ENCODE data around the gene PABPN1. TPM values are rescaled to one million over a fixed set of nuclear protein-coding genes. Genes with fewer than 3 reads are reported as not detected.
A peak's percentile ranks its signal among the peaks of the same experiment; 100 is the strongest.
"Not testable (repeated sequence)": the region's sequence is repeated elsewhere in the genome, so short reads cannot be mapped to it uniquely, and the experiment has no call there.

PABPN1 gene
- total RNA-seq: 78.6 TPM

DNA sequence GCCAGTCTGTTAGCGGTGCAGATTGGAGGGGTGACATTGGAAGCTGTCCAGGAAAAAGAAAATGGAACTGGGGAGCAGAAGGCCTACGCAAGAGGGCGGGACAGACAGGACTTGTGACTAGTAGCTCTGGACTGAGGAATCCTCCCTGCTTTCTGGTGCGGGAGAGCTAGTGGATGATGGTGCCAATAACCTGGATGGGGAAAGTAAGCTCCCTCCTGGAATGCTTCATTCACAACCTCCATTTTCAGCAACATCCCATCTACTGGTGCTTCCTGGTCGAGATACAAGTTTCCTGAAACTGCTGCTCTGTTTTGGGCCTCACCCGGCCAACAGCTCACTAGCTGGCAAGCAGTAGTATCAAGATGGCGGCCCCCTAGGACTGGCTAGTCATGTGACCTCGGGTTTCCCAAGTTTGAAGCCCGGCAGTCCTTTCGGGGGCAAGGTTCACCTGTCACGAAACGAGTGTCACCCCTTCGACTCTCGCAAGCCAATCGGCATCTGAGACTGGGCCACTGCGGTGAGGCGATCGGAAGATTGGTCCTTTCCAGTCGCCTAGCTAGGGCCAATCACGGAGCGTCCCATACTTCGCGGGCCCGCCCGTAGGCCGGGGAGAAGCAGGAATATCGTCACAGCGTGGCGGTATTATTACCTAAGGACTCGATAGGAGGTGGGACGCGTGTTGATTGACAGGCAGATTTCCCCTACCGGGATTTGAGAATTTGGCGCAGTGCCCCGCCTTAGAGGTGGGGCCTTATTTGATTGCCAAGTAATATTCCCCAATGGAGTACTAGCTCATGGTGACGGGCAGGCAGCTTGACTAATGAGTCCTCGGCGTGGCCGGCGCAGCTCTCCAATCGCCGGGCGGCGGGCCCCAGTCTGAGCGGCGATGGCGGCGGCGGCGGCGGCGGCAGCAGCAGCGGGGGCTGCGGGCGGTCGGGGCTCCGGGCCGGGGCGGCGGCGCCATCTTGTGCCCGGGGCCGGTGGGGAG is at the start of gene PABPN1:
TSS of gene PABPN1 (plus strand) at position 874 of the 988 bp plus-strand sequence. CDS start at position 887, 13 bp downstream.
- DNase-seq (ENCODE audit: low read depth in 2 of 3, low spot score in 2 of 3): peak; percentile 96 to 100 (median 100)

DNA sequence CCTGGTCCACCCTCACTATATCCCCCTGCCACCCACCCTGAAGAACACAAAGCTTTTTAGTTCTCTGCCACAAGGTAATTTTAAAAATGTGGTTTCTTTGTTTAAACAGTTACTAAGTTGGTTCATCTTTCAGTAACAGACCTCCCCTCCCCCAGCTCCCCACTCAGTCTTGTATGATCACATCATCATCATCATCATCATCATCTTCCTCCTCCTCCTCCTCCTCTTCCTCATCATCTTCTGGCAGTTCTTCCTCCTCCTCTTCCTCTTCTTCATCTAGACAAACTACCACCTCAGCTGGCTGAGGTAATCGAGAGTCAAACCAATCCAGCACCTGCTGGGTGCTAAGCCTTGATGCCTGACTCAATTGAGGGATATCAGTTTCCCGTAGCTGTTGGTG is 45.8 kb upstream of the PABPN1 start:
- DNase-seq (ENCODE audit: low read depth in 2 of 3, low spot score in 2 of 3): no peak

DNA sequence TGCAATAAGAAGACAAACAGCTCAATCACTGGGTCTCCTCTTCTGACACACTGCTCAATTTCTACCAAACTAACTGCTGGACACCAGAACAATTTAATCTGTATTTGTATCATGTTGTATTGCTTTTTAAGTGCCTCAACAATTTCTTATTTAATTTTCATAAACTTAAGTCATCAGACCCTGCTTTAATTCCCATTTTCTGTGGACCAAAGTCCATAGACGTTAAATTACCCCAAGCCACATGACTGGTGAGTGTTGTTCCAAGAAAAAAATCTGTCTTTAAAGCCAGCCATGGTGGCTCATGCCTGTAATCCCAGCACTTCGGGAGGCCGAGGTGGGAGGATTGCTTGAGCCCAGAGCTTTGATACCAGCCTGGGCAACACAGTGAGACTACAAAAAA is 44.1 kb upstream of the PABPN1 start:
- DNase-seq (ENCODE audit: low read depth in 2 of 3, low spot score in 2 of 3): no peak

DNA sequence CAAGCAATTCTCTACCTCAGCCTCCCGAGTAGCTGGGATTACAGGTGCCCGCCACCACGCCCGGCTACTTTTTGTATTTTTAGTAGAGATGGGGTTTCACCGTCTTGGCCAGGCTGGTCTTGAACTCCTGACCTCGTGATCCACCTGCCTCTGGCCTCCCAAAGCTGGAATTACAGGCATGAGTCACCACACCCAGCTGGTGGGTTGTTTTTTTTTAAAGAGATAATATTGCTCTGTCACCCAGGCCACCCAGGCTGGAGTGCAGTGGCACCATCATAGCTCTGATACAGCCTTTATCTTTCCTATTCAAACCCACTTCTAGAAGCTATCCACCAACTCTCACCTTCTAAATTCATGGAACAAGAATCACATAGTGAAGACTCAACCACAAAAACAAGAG is 43.3 kb upstream of the PABPN1 start:
- not testable (repeated sequence) for DNase-seq (ENCODE audit: low read depth in 2 of 3, low spot score in 2 of 3)

GRCh38 chr14:23281247-23281646 is 40.0 kb upstream of the PABPN1 start:
- no peak for DNase-seq (ENCODE audit: low read depth in 2 of 3, low spot score in 2 of 3)

DNA sequence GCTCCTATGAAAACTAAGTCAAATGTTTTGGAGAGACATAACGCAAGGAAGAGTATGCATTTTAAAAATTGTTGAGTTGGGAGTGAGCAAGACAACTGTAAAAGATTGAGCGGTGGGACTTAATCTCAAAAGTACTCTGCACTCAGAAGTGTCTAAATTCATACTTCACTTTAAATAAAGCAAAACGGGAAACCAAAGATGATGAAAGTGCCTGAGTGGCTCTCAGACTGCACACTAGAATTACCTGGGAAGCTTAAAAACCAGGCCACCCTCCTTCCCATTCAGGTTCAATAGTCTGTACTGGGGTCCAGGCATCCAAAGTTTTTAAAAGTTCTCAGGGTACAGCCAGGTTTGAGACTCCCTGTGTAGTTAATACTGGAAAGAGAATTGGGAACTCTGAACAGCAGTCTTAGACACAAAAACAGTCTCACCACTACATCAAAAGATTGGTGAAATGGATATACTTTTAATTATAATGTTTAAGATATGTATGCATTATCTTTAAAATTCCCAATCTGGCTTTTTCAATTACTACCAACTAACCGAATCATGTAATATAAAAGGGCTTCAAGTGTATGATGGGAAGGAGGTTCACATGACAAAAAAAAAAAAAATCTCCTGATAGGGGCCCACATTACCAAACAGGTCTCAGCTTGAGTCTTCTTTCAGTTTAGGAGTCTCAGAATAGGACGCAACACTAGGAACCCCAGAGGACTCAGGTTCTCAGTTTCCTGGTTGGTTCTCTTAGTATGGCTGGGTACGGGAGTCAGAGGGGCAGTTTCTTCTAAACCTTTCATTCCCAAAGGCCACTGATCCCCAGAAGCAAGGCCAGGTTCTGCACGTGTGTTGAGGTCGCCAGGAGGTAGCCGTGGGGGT is 36.4 kb upstream of the PABPN1 start:
- no peak for DNase-seq (ENCODE audit: low read depth in 2 of 3, low spot score in 2 of 3)

DNA sequence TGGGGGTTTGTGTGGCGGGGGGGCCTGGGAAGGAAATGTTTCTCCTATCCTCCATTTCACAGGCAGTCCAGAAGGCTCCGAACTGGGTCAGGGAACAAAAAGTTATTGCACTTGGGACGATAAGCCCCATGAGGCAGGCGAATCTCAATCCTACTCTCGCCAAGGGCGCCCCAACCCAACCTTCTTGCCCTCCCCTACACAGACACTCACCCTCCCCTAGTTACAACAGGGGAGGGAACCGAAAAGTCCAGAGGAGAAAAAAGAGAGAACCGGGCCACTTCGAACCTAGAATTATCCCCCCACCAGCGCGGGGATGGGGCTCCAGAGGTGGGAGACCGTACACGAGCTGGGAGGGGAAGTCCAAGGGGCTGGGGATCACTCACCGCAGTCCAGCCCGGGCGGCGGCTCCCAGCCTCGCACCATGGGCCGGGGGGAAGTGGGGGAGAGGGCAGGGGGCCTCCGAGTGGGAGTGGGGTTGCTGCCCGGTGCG is 35.7 kb upstream of the PABPN1 start:
- DNase-seq (ENCODE audit: low read depth in 2 of 3, low spot score in 2 of 3): no peak

DNA sequence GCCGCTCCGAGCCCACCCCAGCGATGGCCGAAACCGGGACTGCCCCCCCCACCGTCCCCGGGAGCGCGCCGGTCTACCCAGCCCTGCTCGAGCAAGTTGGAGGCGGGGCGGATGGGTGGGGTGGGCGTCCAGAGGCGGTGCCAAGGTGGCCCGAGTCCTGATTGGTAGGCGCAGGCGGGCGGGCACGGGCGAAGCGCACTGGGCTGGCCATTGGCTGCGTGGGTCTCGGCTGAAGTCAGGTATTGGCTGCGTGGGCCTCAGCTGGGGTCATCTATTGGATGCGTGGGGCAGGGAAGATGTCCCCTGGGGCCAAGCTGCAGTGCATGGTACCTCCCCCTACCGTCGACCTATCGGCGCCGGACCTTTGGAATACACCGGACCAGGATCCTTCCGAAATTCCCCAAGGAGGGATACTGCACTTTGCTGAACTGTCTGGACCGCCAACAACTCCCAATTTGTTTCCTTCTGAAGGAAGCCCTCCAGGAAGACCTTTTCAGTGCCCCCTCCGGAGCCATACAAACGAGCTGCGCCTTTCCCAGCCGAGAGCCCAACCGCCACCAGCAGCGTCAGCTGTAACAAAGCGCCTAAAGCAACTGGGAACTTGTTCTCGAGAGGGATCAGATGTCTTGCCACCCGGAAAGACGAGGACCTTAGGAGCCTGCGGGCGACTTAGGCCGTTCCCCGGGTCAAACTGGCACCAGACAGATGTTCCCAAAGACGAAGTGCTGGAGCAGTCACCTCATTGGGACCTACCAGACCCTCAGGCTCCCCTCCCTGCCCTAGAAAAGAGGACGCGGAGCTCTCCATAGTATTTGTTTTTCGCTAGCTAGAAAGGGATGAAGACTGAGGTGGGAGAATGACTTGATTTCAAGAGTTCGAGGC is 35.0 kb upstream of the PABPN1 start, which contains the start of gene HOMEZ:
TSS of gene HOMEZ (minus strand) at position 113 of the 882 bp plus-strand sequence. CDS start 180 bp downstream, outside the sequence.
- DNase-seq (ENCODE audit: low read depth in 2 of 3, low spot score in 2 of 3): peak; percentile 77 to 97 (median 97)

- no peak for DNase-seq (ENCODE audit: low read depth in 2 of 3, low spot score in 2 of 3)
Measured at GRCh38 chr14:23286902-23287479, 34.3 kb upstream of the PABPN1 start.

DNA sequence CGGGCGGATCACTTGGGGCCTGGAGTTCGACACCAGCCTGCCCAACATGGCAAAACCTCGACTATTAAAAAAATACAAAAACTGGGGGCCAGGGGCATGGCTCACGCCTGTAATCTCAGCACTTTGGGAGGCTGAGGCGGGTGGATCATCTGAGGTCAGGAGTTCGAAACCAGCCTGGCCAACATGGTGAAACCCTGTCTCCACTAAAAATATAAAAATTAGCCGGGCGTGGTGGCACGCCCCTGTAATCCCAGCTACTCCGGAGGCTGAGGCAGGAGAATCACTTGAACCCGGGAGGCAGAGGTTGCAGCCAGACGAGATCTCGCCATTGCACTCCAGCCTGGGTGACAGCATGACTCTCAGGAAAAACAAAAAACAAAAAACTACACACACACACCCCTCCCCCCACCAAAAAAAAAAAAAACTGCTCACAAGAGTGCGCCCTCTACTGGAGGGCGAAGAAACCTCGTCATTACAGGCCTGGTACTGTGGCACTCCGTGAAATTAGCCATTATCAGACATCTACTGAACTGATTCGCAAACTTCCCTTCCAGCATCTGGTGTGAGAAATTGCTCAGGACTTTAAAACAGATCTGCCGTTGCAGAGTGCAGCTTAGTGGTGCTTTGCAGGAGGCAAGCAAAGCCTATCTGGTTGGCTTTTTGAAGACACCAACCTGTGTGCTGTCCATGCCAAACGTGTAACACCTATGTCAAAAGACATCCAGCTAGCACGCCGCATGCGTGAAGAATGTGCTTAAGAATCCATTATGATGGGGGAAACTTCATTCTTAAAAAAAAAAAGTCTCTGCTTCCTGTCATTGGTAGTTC is 26.3 kb upstream of the PABPN1 start:
- peak; percentile 62 to 90 (median 80) for DNase-seq (ENCODE audit: low read depth in 2 of 3, low spot score in 2 of 3)

- DNase-seq (ENCODE audit: low read depth in 2 of 3, low spot score in 2 of 3): no peak
Measured at GRCh38 chr14:23296012-23296777, 25.1 kb upstream of the PABPN1 start.

DNA sequence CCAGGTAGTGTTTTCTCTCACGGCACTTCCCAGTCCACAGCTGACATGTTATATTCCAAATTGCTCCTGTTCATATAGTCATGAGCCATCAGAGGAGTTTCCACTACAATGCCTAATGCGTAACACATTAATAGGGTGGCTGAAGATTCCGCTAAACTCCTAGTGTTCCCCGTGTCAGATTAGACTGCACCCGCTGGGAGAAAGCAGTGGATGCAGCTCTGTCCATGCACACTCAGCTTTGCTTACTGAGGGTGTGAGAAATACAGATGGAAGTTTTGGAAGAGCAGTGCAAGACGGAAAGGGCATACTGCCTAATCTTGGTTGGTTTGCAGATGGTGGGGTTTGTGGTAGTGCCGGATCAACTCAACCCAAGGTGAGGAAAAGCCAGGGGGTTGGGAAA is 24.2 kb upstream of the PABPN1 start:
- no peak for DNase-seq (ENCODE audit: low read depth in 2 of 3, low spot score in 2 of 3)

GRCh38 chr14:23297611-23298277 is 23.5 kb upstream of the PABPN1 start:
- no peak for DNase-seq (ENCODE audit: low read depth in 2 of 3, low spot score in 2 of 3)

- DNase-seq (ENCODE audit: low read depth in 2 of 3, low spot score in 2 of 3): peak in 2 of 3 donors; percentile 63 to 73
Measured at GRCh38 chr14:23299211-23299957, 21.9 kb upstream of the PABPN1 start.

GRCh38 chr14:23299986-23300686 is 21.1 kb upstream of the PABPN1 start:
- no peak for DNase-seq (ENCODE audit: low read depth in 2 of 3, low spot score in 2 of 3)

GRCh38 chr14:23300687-23301223 is 20.5 kb upstream of the PABPN1 start:
- no peak for DNase-seq (ENCODE audit: low read depth in 2 of 3, low spot score in 2 of 3)
